K562 (cell line): ENCODE measurements around the gene EIF2S3. TPM values are rescaled to one million over a fixed set of nuclear protein-coding genes. Genes with fewer than 3 reads are reported as not detected.

Experiments used
- CEBPZ ChIP-seq: fragments of 150-350 bp; IDR thresholded peaks from 2 replicates; pipeline ENCODE4 v1.6.1; 2014; ENCODE audit warnings: low read depth, mild to moderate bottlenecking, low read length, borderline replicate concordance
- HOXB6 ChIP-seq: fragments of 250-450 bp; sonication (Bioruptor Pico); IDR thresholded peaks from 2 replicates; pipeline ENCODE4 v1.5.1; 2022; ENCODE audit warnings: mild to moderate bottlenecking, borderline replicate concordance
- KLF13 ChIP-seq: fragments of 450-650 bp; IDR thresholded peaks from 2 replicates; pipeline ENCODE4 v1.6.1; 2016; ENCODE audit warnings: missing genetic modification characterization, low read depth, mild to moderate bottlenecking, missing compliant biosample characterization, moderate library complexity, borderline replicate concordance
- LARP7 ChIP-seq: fragments of 450-650 bp; IDR thresholded peaks from 2 replicates; pipeline ENCODE4 v1.6.1; 2016
- MAFG ChIP-seq: fragments of 450-650 bp; conservative IDR thresholded peaks from 2 replicates; pipeline ENCODE4 v1.6.1; 2016; ENCODE audit warnings: missing genetic modification characterization, missing compliant biosample characterization
- RNF2 ChIP-seq: sonication (generic); IDR thresholded peaks from 2 replicates; pipeline ENCODE4 v1.6.1; 2016
- SAFB2 ChIP-seq: fragments of 200-400 bp; formaldehyde crosslinking; IDR thresholded peaks from 2 replicates; pipeline ENCODE4 v1.6.1; 2018; ENCODE audit warnings: borderline replicate concordance, low read length, low read depth, moderate library complexity; ENCODE audit not compliant: severe bottlenecking
- SMARCB1 ChIP-seq: IDR thresholded peaks from 2 replicates; pipeline ENCODE4 v1.6.1; 2011; ENCODE audit warnings: improper control_type of control experiment, low read depth; ENCODE audit not compliant: insufficient read length
- ZNF408 ChIP-seq: fragments of 250-450 bp; sonication (Bioruptor Pico); IDR thresholded peaks from 2 replicates; pipeline ENCODE4 v1.4.0; 2020; ENCODE audit warnings: low read depth, mild to moderate bottlenecking, moderate library complexity
- ZNF507 ChIP-seq: conservative IDR thresholded peaks from 2 replicates; pipeline ENCODE4 v1.6.1; 2017; ENCODE audit warnings: missing genetic modification characterization, missing compliant biosample characterization
- ZNF785 ChIP-seq: fragments of 250-450 bp; sonication (Bioruptor Pico); IDR thresholded peaks from 2 replicates; pipeline ENCODE4 v1.4.0; 2020; ENCODE audit warnings: mild to moderate bottlenecking
- ZNF830 ChIP-seq: fragments of 250-450 bp; sonication (Bioruptor Pico); IDR thresholded peaks from 2 replicates; pipeline ENCODE4 v1.5.0; 2021; ENCODE audit warnings: mild to moderate bottlenecking
- polyA plus RNA-seq, 8 experiments: library from polyadenylated mRNA; depleted of rRNA in 4 of 8; stranded (reverse) in 5 of 8; unstranded in 3 of 8; fragments of >200 nt; fragmentation: Nextera tagmentation in 2 of 8; fragmentation: Illumina TruSeq in 1 of 8; extraction: Ambion mirVana in 2 of 8; extraction: Trizol in 1 of 8; gene quantifications; 2 replicates each; pipeline versions ENCODE4 v1.2.1 to v1.2.3, GENCODE V29; 2011 to 2014; ENCODE audit warnings: inconsistent platforms in 1 of 8, missing spikeins in 1 of 8
- total RNA-seq, 7 experiments: library from RNA; depleted of rRNA in 6 of 7; stranded (reverse); fragments of >200 nt in 6 of 7; fragmentation: Illumina TruSeq in 2 of 7; extraction: Trizol in 2 of 7; gene quantifications; 2 replicates each; pipeline versions ENCODE4 v1.2.1 to v1.2.3, GENCODE V29; 2011 to 2021; ENCODE audit warnings: low replicate concordance in 1 of 7
- TF ChIP-seq, protein P1 (sequence below): fragments of 450-650 bp; IDR thresholded peaks from 2 replicates; pipeline ENCODE4 v1.6.1; 2016; ENCODE audit warnings: mild to moderate bottlenecking, moderate library complexity

Gene EIF2S3
- total and polyA plus RNA-seq, 9 of the 15 experiments (the other 6 are each of a cell fraction or from before 2014, with no cell fraction given) = 148 to 439 (median 275) TPM

DNA sequence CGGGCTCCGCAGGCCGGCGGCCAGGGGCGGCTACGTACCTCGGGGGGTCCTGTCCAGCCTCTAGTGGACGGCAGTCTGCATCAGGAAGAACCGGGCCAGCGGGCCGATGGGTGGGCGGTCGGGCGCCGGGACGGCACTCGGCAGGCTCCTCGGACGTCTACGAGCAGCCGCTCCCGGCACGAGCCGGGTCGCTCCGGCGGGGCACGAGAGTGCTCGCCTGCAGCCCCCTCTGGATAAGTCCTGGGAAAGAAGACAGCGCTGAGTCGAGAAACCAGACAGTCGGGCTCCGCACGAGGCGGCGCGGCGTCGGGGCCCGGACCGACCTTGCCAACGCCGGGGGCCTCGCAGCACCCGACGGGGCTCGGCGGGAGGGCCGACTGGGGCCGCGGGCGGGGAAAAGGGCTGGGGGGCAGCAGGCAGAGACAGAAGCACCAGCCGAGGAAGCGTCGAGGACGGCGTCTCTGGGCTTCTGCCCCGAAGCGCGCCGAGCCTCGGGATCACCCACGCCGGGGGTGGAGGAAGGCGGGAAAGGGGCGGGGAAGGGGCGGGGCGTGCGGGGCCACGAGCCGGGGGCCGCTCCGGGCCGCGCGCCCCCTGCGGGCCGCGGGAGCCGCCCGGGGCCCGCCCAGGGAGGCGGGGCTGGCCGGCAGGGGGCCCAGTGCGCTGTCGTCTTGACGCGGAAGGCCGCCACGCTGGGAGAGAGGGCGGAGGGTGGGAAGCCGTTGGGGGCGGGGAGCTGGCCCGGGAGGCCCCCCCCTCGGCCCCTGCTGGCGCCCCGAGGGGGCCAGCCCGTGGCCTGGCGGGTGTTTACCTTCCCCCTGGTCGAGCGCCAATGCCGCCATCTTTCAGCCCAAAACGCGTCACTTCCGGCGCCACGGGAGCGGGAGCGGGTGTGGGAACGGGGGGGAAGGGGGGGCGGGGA, 29.7 kb upstream of the EIF2S3 start (continued):
- TF ChIP-seq, protein P1, sequence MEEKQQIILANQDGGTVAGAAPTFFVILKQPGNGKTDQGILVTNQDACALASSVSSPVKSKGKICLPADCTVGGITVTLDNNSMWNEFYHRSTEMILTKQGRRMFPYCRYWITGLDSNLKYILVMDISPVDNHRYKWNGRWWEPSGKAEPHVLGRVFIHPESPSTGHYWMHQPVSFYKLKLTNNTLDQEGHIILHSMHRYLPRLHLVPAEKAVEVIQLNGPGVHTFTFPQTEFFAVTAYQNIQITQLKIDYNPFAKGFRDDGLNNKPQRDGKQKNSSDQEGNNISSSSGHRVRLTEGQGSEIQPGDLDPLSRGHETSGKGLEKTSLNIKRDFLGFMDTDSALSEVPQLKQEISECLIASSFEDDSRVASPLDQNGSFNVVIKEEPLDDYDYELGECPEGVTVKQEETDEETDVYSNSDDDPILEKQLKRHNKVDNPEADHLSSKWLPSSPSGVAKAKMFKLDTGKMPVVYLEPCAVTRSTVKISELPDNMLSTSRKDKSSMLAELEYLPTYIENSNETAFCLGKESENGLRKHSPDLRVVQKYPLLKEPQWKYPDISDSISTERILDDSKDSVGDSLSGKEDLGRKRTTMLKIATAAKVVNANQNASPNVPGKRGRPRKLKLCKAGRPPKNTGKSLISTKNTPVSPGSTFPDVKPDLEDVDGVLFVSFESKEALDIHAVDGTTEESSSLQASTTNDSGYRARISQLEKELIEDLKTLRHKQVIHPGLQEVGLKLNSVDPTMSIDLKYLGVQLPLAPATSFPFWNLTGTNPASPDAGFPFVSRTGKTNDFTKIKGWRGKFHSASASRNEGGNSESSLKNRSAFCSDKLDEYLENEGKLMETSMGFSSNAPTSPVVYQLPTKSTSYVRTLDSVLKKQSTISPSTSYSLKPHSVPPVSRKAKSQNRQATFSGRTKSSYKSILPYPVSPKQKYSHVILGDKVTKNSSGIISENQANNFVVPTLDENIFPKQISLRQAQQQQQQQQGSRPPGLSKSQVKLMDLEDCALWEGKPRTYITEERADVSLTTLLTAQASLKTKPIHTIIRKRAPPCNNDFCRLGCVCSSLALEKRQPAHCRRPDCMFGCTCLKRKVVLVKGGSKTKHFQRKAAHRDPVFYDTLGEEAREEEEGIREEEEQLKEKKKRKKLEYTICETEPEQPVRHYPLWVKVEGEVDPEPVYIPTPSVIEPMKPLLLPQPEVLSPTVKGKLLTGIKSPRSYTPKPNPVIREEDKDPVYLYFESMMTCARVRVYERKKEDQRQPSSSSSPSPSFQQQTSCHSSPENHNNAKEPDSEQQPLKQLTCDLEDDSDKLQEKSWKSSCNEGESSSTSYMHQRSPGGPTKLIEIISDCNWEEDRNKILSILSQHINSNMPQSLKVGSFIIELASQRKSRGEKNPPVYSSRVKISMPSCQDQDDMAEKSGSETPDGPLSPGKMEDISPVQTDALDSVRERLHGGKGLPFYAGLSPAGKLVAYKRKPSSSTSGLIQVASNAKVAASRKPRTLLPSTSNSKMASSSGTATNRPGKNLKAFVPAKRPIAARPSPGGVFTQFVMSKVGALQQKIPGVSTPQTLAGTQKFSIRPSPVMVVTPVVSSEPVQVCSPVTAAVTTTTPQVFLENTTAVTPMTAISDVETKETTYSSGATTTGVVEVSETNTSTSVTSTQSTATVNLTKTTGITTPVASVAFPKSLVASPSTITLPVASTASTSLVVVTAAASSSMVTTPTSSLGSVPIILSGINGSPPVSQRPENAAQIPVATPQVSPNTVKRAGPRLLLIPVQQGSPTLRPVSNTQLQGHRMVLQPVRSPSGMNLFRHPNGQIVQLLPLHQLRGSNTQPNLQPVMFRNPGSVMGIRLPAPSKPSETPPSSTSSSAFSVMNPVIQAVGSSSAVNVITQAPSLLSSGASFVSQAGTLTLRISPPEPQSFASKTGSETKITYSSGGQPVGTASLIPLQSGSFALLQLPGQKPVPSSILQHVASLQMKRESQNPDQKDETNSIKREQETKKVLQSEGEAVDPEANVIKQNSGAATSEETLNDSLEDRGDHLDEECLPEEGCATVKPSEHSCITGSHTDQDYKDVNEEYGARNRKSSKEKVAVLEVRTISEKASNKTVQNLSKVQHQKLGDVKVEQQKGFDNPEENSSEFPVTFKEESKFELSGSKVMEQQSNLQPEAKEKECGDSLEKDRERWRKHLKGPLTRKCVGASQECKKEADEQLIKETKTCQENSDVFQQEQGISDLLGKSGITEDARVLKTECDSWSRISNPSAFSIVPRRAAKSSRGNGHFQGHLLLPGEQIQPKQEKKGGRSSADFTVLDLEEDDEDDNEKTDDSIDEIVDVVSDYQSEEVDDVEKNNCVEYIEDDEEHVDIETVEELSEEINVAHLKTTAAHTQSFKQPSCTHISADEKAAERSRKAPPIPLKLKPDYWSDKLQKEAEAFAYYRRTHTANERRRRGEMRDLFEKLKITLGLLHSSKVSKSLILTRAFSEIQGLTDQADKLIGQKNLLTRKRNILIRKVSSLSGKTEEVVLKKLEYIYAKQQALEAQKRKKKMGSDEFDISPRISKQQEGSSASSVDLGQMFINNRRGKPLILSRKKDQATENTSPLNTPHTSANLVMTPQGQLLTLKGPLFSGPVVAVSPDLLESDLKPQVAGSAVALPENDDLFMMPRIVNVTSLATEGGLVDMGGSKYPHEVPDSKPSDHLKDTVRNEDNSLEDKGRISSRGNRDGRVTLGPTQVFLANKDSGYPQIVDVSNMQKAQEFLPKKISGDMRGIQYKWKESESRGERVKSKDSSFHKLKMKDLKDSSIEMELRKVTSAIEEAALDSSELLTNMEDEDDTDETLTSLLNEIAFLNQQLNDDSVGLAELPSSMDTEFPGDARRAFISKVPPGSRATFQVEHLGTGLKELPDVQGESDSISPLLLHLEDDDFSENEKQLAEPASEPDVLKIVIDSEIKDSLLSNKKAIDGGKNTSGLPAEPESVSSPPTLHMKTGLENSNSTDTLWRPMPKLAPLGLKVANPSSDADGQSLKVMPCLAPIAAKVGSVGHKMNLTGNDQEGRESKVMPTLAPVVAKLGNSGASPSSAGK = peak; percentile 22; the same call in 1 of the 2 replicates
- no peak for TF ChIP-seq SMARCB1
- TF ChIP-seq HOXB6 = no peak
- TF ChIP-seq ZNF408 (CRISPR knock-in tag) = no peak
- no peak for TF ChIP-seq ZNF785
- TF ChIP-seq ZNF507 (tag) = no peak
- no peak for TF ChIP-seq LARP7
- TF ChIP-seq ZNF830 (CRISPR knock-in tag) = no peak
- no peak for TF ChIP-seq RNF2
- no peak for TF ChIP-seq KLF13 (tag)
- TF ChIP-seq MAFG (tag) = no peak
- TF ChIP-seq CEBPZ = no peak
- TF ChIP-seq SAFB2 = no peak
